ENCODE measurements around the gene KIF26A. TPM values are rescaled to one million over a fixed set of nuclear protein-coding genes. Genes with fewer than 3 reads are reported as not detected.
A peak's percentile ranks its signal among the peaks of the same experiment; 100 is the strongest.

KIF26A gene
- total RNA-seq, 1 donor from 2014 or later = 1.4 TPM

DNA sequence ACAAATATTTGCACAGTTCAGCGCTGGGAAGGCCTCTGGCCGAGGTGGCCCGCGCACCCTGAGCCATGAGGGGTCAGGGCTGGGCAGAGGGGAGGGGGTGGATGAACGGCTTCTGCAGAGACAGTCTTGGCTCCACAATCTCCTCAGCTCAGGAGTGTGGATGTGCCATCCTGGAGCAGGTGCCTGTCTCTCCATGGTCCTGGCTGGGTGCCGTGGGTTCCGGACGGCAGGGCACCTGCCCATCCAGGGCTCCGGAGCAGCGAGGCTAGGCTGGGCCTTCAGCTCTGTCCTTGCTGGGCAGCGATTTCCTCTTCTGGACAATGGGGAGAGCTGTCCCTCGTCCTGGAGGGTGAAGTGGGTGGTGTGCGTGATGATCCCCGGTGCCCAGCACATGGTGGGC lies 55.6 kb downstream of the KIF26A start:
- H3K27me3 ChIP-seq (ENCODE audit: insufficient read depth, low read length) = no peaks in the 10 kb centered on the region
- no peak overlapping the region for H3K27ac ChIP-seq (ENCODE audit: low read depth, low read length)
- no peaks in the 10 kb centered on the region for H4K20me1 ChIP-seq (ENCODE audit: insufficient read depth, low read length)
- H3K4me1 Mint-ChIP-seq (ENCODE audit: low read depth, unreplicated experiment) = no peaks in the 10 kb centered on the region
- peaks cover 4% of the 10 kb centered on the region for H3K36me3 Mint-ChIP-seq (ENCODE audit: low read depth, unreplicated experiment)
- DNase-seq (ENCODE audit: low read depth) = no peak
- no peaks in the 10 kb centered on the region for H3K79me2 ChIP-seq (ENCODE audit: insufficient read depth, low read length)
- H3K9me3 Mint-ChIP-seq (ENCODE audit: unreplicated experiment) = no peaks in the 10 kb centered on the region
- peak overlapping the region; percentile 87 for H3K27ac Mint-ChIP-seq (ENCODE audit: unreplicated experiment)
- no peak overlapping the region for H2AFZ ChIP-seq (ENCODE audit: low read depth, low read length)
- no peaks in the 10 kb centered on the region for H3K4me1 ChIP-seq (ENCODE audit: insufficient read depth, low read length)
- TF ChIP-seq, protein P1, sequence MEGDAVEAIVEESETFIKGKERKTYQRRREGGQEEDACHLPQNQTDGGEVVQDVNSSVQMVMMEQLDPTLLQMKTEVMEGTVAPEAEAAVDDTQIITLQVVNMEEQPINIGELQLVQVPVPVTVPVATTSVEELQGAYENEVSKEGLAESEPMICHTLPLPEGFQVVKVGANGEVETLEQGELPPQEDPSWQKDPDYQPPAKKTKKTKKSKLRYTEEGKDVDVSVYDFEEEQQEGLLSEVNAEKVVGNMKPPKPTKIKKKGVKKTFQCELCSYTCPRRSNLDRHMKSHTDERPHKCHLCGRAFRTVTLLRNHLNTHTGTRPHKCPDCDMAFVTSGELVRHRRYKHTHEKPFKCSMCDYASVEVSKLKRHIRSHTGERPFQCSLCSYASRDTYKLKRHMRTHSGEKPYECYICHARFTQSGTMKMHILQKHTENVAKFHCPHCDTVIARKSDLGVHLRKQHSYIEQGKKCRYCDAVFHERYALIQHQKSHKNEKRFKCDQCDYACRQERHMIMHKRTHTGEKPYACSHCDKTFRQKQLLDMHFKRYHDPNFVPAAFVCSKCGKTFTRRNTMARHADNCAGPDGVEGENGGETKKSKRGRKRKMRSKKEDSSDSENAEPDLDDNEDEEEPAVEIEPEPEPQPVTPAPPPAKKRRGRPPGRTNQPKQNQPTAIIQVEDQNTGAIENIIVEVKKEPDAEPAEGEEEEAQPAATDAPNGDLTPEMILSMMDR (IDR thresholded peaks at IDR 0.05; ENCODE audit: insufficient read depth, low read depth, low read length) = no peak
- no peak for TF ChIP-seq EZH2 (IDR thresholded peaks at IDR 0.05; ENCODE audit: insufficient read depth, low read length)
- no peaks in the 10 kb centered on the region for H3K36me3 ChIP-seq (ENCODE audit: insufficient read depth, low read length)
- FAIRE-seq = no peak
- no peak overlapping the region for H3K4me3 ChIP-seq (ENCODE audit: insufficient read depth, low read depth, low read length)
- no peaks in the 10 kb centered on the region for H3K9me3 ChIP-seq (ENCODE audit: insufficient read depth, low read depth, low read length)
- H3K27me3 Mint-ChIP-seq (ENCODE audit: low read depth, unreplicated experiment) = peaks cover 36% of the 10 kb centered on the region
- no peak overlapping the region for H3K4me2 ChIP-seq (ENCODE audit: low read length)
- no peak overlapping the region for H3K4me3 Mint-ChIP-seq (ENCODE audit: unreplicated experiment)
- no peak overlapping the region for H3K9ac ChIP-seq (ENCODE audit: low read length)

DNA sequence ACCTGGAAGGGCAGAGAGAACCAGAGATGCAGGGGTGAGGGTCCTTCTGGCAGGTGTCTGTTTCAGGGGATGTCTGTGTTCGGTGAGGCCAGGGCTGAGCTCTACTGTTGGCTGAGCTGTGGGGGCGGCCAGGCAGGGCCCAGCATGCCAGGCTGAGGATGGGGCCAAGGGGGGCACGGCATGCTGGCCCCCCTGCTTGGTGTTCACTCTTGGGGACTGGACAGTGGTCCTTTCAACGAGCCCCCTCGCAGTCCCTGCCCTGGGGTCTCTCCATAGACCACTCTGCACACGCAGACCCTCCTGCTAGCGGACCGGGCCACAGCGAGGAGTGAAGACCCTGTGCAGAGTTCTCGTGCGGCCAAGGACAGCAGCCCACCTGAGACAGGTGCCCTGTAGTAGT lies 56.3 kb downstream of the KIF26A start:
- H3K4me1 ChIP-seq (ENCODE audit: insufficient read depth, low read length) = no peaks in the 10 kb centered on the region
- no peak overlapping the region for H3K4me3 Mint-ChIP-seq (ENCODE audit: unreplicated experiment)
- no peak overlapping the region for H3K27ac ChIP-seq (ENCODE audit: low read depth, low read length)
- H3K79me2 ChIP-seq (ENCODE audit: insufficient read depth, low read length) = no peaks in the 10 kb centered on the region
- peaks cover 32% of the 10 kb centered on the region for H3K27me3 Mint-ChIP-seq (ENCODE audit: low read depth, unreplicated experiment)
- no peaks in the 10 kb centered on the region for H3K4me1 Mint-ChIP-seq (ENCODE audit: low read depth, unreplicated experiment)
- H3K27me3 ChIP-seq (ENCODE audit: insufficient read depth, low read length) = no peaks in the 10 kb centered on the region
- FAIRE-seq (no peak), DNase-seq (ENCODE audit: low read depth) (no peak)
- H3K27ac Mint-ChIP-seq (ENCODE audit: unreplicated experiment) = no peak overlapping the region
- H4K20me1 ChIP-seq (ENCODE audit: insufficient read depth, low read length) = no peaks in the 10 kb centered on the region
- no peak overlapping the region for H2AFZ ChIP-seq (ENCODE audit: low read depth, low read length)
- no peaks in the 10 kb centered on the region for H3K36me3 ChIP-seq (ENCODE audit: insufficient read depth, low read length)
- H3K9me3 ChIP-seq (ENCODE audit: insufficient read depth, low read depth, low read length) = no peaks in the 10 kb centered on the region
- H3K4me2 ChIP-seq (ENCODE audit: low read length) = no peak overlapping the region
- no peak overlapping the region for H3K4me3 ChIP-seq (ENCODE audit: insufficient read depth, low read depth, low read length)
- TF ChIP-seq, protein P1 (IDR thresholded peaks at IDR 0.05; ENCODE audit: insufficient read depth, low read depth, low read length) = no peak
- no peak for TF ChIP-seq EZH2 (IDR thresholded peaks at IDR 0.05; ENCODE audit: insufficient read depth, low read length)
- H3K36me3 Mint-ChIP-seq (ENCODE audit: low read depth, unreplicated experiment) = peaks cover 4% of the 10 kb centered on the region
- H3K9me3 Mint-ChIP-seq (ENCODE audit: unreplicated experiment) = no peaks in the 10 kb centered on the region
- no peak overlapping the region for H3K9ac ChIP-seq (ENCODE audit: low read length)

DNA sequence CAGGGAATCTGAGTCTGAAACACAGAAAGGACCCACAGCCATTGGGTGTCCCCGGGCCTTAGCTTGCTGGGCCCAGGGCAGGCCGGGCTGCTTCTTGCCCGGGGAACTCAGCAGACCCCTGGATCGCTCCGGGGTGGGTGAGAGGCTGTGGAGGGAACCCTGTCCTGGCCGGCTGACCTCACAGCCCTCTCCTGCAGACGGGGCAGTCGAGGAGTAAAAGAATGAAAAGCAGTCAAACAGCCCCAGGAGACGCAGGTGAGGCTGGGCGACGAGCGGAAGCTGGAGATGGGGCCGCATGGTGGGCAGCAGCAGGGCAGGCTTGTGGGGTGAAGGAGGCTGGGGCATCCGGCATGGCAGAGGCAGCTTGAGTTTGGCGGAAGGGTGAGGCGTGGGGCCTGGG lies 57.0 kb downstream of the KIF26A start:
- H3K9ac ChIP-seq (ENCODE audit: low read length) = no peak overlapping the region
- no peaks in the 10 kb centered on the region for H3K9me3 ChIP-seq (ENCODE audit: insufficient read depth, low read depth, low read length)
- DNase-seq (ENCODE audit: low read depth) = no peak
- no peak overlapping the region for H3K27ac ChIP-seq (ENCODE audit: low read depth, low read length)
- H3K4me1 Mint-ChIP-seq (ENCODE audit: low read depth, unreplicated experiment) = no peaks in the 10 kb centered on the region
- no peak for TF ChIP-seq EZH2 (IDR thresholded peaks at IDR 0.05; ENCODE audit: insufficient read depth, low read length)
- TF ChIP-seq, protein P1 (IDR thresholded peaks at IDR 0.05; ENCODE audit: insufficient read depth, low read depth, low read length) = no peak
- FAIRE-seq = no peak
- no peaks in the 10 kb centered on the region for H3K4me1 ChIP-seq (ENCODE audit: insufficient read depth, low read length)
- no peaks in the 10 kb centered on the region for H3K79me2 ChIP-seq (ENCODE audit: insufficient read depth, low read length)
- H3K9me3 Mint-ChIP-seq (ENCODE audit: unreplicated experiment) = no peaks in the 10 kb centered on the region
- no peak overlapping the region for H3K27ac Mint-ChIP-seq (ENCODE audit: unreplicated experiment)
- no peak overlapping the region for H3K4me3 ChIP-seq (ENCODE audit: insufficient read depth, low read depth, low read length)
- no peak overlapping the region for H3K4me3 Mint-ChIP-seq (ENCODE audit: unreplicated experiment)
- H3K36me3 ChIP-seq (ENCODE audit: insufficient read depth, low read length) = no peaks in the 10 kb centered on the region
- no peaks in the 10 kb centered on the region for H4K20me1 ChIP-seq (ENCODE audit: insufficient read depth, low read length)
- H3K27me3 Mint-ChIP-seq (ENCODE audit: low read depth, unreplicated experiment) = peaks cover 32% of the 10 kb centered on the region
- no peaks in the 10 kb centered on the region for H3K27me3 ChIP-seq (ENCODE audit: insufficient read depth, low read length)
- H3K4me2 ChIP-seq (ENCODE audit: low read length) = no peak overlapping the region
- no peak overlapping the region for H2AFZ ChIP-seq (ENCODE audit: low read depth, low read length)
- peaks cover 4% of the 10 kb centered on the region for H3K36me3 Mint-ChIP-seq (ENCODE audit: low read depth, unreplicated experiment)

All from astrocyte (in vitro differentiated cells and primary cell).